Stimulated activated CD4-positive, alpha-beta T cell treated with anti-CD3 and anti-CD28 coated beads, Interleukin-12 subunit alpha, Interleukin-12 subunit beta, amount 100 ng/mL, for 4 hours (primary cell): ENCODE measurements around the gene TBC1D10A.

Experiments
- DNase-seq: peaks from one replicate; pipeline ENCODE4 v3.0.0-alpha.2; 2020

Gene TBC1D10A

GRCh38 chr22:30297991-30298701, 28.6 kb downstream of the TBC1D10A start:
- no peak for DNase-seq

GRCh38 chr22:30297276-30297990, 29.3 kb downstream of the TBC1D10A start:
- no peak for DNase-seq

DNA sequence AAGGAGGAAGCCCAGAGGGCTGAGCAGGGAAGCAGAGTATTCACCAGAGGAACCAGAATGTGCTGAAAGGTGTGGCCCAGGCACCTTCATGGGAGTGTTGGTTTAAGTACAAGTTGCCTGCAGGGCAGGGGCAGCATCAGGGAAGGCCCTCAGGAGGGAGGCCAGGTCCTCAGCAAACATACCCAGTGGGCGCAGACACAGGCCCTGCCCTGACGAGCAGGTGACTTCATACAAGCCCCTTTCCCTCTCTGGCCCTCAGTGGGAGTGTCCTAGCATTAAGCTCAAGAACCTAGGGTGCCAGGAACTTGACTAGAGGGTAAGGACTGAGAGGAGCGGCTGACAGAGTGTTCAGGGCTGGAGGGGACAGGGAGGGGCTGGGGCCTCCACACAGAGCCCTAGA, 29.9 kb downstream of the TBC1D10A start:
- DNase-seq: no peak

DNA sequence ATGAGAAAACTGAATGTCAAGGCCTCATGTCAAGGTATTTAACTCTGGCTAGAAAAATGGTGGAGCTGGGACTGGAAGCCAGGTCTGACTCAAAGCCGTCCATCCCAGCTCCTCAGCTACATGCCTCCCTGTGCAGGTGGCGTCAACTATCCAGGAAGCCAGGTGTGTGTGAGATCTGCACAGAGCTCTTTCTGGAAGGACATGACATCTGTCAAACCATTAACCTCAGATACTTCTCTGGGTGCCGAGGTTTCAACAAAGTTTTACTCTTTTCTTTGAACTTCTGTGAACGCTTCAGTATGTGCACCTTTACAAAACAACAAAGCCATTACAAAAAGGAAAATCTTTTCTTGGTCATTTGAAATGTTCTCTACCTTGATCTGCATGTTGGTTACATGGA, 30.4 kb downstream of the TBC1D10A start:
- DNase-seq: no peak

GRCh38 chr22:30295576-30295975, 31.2 kb downstream of the TBC1D10A start:
- DNase-seq: no peak

DNA sequence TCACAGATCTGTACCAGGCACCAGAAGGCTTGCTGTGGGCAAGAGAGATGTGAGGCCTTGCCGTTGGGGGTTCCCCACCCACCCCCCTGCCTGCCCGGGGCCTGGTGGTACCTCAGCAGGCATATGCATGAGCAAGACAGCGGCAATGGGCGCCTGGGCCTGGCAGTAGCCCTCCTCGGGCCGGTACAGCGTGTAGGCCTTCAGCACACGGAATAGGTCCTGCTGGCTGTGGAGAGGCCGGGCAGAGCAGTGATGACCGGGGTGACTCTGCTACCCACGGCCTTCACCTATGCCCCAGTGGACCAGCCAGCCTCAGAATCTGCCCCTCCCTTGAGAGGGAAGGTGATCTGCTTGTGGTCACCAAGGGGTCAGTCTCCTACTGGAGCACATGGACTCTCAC, 31.9 kb downstream of the TBC1D10A start:
- DNase-seq: no peak

DNA sequence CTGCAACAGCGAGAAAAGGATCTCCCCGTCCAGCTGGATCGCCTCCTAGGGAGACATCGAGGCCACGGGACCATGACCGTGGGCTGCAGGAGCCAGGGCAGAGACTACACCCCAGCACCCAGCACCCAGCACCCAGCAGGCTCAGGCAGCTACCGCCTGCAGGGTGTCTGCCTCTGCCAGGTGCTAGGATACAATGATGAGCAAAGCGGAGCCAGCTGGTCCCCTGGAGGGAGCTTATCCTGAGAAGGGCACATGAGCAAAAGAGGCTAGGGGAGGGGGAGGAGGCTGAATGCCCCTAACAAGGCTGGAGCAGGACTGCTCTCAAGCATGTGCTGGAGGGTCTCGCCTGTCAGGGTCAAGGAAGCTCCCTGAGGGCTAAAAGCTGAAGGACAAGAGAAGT, 32.7 kb downstream of the TBC1D10A start:
- no peak for DNase-seq

DNA sequence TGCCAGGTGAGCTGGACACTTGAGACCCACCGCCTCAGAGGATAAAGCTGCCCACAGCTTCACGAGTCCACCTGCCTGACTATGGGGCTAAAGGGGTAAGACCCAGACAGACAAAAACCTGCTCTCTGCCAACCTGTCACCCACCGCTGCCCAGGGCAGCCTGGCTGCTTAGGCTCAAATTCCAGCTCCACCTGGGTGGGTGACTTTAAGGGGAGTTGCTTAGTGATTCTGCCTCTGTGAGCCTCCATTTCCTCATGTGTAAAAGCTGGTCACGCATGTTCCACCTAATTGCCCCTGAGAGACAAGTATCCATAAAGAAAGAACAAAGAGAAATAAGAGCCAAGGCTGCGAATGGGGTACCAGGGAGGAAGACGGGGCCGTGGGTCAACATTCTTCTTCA, 33.7 kb downstream of the TBC1D10A start:
- DNase-seq: no peak

GRCh38 chr22:30292069-30292970, 34.4 kb downstream of the TBC1D10A start:
- no peak for DNase-seq

DNA sequence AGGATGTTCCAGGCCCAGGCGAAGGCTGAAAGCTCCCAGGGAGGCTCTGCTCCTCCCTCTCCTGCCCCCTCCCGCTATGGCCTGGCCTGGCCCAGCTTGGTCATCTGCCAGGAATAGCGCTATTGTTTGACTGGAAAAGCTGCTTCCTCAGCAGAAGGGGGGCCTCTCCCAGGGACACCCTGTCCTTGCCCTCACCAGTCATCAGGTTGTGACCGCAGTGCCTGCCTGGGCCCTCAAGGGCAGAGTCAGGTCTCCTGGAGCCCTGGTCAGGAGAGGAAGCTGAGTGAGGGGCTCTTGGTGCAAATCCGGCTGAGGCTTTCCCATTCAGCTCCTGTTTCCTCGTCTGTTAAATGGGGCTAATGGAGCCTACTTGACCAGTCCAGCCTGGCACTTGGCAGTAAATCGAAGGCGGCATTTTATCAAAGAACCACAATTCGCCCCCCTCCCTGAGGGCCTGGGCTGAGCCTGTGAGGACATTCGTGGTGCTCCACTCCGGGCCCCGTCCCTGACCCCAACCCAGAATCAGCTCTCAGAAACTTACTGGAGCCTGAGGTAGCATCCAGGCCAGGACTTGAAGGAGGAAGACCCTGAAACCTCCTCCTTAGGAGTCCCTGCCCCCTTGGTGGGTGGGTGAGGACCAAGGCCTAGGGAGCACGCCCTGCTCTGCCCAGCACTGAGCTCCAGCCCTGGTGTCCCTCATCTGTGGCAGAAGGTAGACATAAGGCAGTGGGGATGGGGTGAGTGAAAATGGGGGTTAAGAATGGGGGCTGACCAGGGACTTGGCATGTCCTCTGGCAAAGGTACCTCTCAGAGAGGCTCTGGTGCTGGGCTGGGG, 35.5 kb downstream of the TBC1D10A start:
- DNase-seq: no peak

DNA sequence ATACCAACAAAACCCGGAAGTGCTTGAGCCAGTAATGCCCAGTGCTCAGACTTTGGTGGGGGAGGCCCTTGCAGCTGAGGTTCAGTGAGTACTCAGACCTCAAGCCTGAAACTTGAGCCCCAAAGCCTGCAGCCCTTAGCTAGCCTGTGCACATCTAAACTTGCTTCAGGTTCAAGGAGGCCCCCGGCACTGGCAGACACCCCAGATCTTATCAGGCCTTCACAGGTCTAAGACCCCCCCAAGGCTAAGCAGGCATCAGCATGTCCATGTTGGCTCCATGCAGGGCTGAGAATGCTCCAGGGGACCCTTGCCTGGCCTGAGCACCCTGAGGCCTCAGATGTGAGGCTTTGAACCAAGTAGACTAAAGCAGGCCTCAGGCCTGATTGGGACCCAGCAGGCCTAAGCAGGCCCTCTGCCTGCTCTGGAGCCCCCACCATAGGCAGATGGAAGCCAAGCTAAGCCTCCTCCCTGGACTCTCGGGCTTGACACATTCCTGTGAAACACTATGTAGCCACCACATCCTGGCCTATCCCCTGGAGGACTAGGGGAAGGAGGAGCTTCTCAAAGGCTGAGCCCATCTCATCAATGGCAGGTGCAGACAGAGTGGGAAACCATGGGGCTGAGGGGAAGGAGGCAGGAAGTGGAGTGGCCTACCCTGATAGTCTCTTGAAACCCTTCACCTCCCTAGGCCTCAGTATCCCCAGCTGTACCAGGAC, 36.2 kb downstream of the TBC1D10A start:
- DNase-seq: no peak

- DNase-seq: no peak
These were observed 36.8 kb downstream of the TBC1D10A start for GRCh38 chr22:30289980-30290313.

- DNase-seq: peak; percentile 90
These were observed 37.4 kb downstream of the TBC1D10A start, which contains the start of gene CASTOR1 for GRCh38 chr22:30289141-30289979. TSS of gene CASTOR1 (minus strand) at chr22:30289505. CDS start at chr22:30289497, 8 bp downstream.

DNA sequence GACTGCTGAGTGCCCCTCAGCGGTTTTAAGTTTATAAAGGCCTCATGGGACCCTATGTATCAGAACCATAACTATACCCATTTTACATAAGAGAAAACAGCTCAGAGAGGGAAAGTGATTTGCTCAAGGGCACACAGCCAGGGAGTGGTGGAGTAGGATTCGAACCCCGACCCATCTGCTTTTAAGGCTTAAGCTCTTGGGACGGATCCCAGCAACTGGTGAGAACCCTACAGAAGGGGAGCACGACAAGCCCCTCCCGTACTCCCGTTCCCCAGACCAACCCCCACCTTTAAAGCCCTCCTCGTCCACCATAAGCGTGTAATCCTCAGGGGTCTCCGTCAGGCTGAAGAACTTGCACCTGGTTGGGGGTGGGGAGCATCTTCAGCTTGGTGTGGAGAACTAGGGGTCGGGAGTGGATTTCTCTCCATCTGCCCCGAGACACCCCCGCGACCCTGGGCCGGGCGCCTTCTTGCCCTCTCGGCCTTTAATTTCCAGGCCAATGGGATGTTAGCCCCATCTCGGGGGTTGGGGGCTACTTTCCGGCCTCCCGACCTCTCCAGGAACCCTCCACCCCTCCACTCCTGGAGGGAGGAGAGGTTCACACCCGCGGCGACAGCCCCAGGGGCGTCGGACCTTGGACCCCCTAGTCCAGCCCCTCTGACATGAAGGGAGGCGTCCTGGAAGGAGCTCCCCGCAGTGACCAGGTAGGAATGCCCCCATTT, 38.2 kb downstream of the TBC1D10A start:
- DNase-seq: no peak

DNA sequence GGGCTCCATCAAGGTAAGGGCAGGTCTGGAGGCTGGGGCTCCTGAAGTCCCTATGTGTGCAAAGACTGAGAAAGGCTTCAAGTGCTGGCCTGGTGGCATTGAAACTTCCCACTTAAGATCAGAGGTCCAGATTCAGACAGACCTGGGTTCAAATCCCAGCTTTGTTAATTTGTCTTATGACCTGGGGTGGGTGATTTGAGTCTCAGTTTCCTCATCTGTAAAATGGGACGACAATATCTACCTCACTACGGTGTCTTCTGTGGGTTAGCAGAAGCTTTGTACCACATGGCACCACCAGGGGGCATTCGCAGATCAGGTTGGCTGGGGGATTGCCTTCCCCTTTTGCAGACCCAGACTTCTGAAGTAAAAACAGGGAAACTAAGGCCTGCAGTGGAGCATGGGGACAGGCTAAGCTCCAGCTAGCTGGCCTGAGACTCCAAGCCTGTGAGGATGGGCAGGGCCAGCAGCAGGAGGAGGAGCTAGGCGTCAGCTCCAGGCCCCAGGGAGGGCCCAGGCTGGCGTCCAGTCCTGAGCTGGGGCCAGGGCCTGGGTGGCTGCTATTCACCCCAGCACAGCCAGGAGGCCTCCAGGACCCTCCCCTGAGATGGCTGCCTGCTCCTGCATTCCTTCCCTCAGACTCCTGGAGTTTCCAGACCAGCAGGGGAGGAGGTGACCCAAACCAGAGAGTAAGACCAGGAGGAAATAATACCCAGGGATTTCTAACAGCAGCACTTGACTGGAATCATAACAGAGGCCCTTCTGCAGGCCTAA, 38.9 kb downstream of the TBC1D10A start:
- DNase-seq: peak; percentile 87

DNA sequence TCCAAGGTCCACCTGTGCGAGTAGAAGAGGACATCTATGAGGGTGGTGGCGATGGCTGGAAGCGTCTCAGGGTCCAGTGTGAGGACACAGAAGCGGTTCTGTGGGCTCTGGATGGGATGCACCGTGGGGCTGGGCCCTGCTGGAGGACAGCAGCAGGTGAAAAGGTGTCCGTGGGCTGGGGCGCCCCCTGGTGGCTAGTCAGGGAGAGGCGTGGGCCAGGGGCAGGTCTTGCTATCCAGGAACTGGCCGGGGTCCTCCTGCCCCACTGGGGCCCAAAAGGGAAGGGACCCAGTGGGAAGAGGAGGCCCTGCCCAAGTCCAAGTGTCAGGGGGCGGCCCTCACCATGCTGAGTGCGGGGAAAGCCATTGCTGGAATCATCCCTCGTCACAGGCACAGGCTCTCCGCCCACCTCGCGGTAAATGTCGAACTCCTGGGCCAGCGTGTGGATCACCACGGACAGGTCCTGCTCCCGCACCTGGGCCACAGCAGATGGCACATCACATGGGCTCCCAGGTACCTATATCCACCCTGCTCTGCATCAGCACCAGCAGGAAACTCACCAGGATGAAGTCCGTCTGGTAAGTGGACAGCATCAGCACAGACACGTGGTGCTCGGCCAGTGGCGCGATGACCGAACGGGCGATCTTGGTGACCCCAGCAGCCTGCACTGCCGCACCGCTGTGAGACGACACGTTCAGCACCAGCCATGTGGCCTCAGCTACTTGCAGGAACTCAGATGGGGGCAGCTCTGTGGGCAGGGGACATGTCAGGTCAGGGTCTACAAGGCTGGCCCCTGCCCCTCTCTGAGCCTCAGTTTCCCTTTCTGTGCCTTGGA, 39.7 kb downstream of the TBC1D10A start:
- DNase-seq: peak; percentile 88

DNA sequence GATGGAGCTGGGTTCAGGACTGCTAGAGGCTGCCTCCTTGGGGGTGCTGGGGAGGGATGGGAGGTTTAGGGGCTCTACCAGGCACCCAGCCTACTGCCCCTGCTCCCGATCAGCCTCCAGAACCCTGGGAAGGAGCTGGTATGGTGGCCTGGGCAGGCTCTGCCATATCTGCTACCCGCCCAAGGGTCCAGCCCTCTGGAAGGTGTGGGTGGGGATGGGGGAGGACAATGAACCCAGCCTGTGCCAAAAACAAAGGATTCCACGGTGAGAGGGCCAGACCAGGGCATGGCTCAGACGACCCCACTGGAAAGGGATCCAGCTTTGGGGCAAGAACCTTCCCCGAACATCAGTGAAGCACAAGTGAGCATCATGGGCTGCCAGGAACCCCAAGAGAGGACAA, 40.4 kb downstream of the TBC1D10A start:
- no peak for DNase-seq

DNA sequence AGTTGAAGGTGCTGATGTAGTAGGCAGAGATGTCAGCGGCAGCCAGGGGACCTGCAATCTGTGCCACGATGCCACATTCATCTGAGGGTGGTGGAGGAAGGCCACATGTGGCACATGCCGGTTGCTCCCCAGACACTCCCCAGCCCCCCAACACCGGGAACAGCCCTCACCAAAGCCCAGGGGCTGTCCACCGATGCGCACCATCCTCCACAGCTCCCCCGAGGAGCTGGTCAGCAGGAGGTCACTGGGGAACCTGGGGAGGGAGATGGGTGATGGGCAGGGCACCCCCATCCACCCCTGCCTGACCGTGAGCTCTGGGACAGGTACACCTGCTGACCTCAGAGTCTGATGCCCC, 40.9 kb downstream of the TBC1D10A start:
- DNase-seq: no peak
